ENCODE measurements around the gene FARP2.

- no peak for TF ChIP-seq POLR2A (IDR thresholded peaks at IDR 0.05)
- TF ChIP-seq, protein P1, sequence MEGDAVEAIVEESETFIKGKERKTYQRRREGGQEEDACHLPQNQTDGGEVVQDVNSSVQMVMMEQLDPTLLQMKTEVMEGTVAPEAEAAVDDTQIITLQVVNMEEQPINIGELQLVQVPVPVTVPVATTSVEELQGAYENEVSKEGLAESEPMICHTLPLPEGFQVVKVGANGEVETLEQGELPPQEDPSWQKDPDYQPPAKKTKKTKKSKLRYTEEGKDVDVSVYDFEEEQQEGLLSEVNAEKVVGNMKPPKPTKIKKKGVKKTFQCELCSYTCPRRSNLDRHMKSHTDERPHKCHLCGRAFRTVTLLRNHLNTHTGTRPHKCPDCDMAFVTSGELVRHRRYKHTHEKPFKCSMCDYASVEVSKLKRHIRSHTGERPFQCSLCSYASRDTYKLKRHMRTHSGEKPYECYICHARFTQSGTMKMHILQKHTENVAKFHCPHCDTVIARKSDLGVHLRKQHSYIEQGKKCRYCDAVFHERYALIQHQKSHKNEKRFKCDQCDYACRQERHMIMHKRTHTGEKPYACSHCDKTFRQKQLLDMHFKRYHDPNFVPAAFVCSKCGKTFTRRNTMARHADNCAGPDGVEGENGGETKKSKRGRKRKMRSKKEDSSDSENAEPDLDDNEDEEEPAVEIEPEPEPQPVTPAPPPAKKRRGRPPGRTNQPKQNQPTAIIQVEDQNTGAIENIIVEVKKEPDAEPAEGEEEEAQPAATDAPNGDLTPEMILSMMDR (IDR thresholded peaks at IDR 0.05), result no peak
These were observed 186.2 kb downstream of the FARP2 start for GRCh38 chr2:241542278-241542605.
